Heart left ventricle (tissue), 16 donors: ENCODE results near the gene PDZD4. TPM values are rescaled to one million over a fixed set of nuclear protein-coding genes. Genes with fewer than 3 reads are reported as not detected.
A peak's percentile ranks its signal among the peaks of the same experiment; 100 is the strongest.

Source experiments
- ATAC-seq, 4 donors: fragments of 200-7000 bp; cut with Tn5 transposase; one replicate each; pipeline ENCODE4 v1.9.1; 2020 to 2022; ENCODE audit warnings: moderate library complexity in 4 of 4, mild to moderate bottlenecking in 3 of 4, moderate number of reproducible peaks in 1 of 4
- DNase-seq, 5 donors: peaks; one replicate each; pipeline ENCODE4 v3.0.0-alpha.2; 2020
- H3K27ac ChIP-seq, 12 donors: fragments of 200-600 bp; sonication (generic) in 4 of 12; one replicate each; pipeline versions ENCODE4 v1.5.0 to v1.8.0; 2016 to 2022; ENCODE audit warnings: mild to moderate bottlenecking in 2 of 12
- H3K27me3 ChIP-seq, 9 donors: fragments of 200-600 bp; sonication (generic) in 2 of 9; one replicate each; pipeline versions ENCODE4 v1.5.1 to v1.8.0; 2016 to 2022; ENCODE audit warnings: mild to moderate bottlenecking in 3 of 9
- H3K36me3 ChIP-seq, 9 donors: fragments of 200-600 bp; sonication (generic) in 2 of 9; one replicate each; pipeline versions ENCODE4 v1.5.0 to v1.8.0; 2018 to 2022; ENCODE audit warnings: mild to moderate bottlenecking in 2 of 9
- H3K4me1 ChIP-seq, 12 donors: fragments of 200-600 bp; sonication (generic) in 4 of 12; one replicate each; pipeline versions ENCODE4 v1.5.0 to v1.8.0; 2016 to 2022; ENCODE audit warnings: mild to moderate bottlenecking in 3 of 12
- H3K4me3 ChIP-seq, 12 donors: fragments of 200-600 bp; sonication (generic) in 4 of 12; one replicate each; pipeline versions ENCODE4 v1.5.0 to v1.8.0; 2017 to 2022; ENCODE audit warnings: mild to moderate bottlenecking in 9 of 12, moderate library complexity in 4 of 12
- H3K9me3 ChIP-seq, 12 donors: fragments of 200-600 bp; sonication (generic) in 4 of 12; one replicate each; pipeline versions ENCODE4 v1.5.0 to v1.8.0; 2016 to 2022; ENCODE audit warnings: mild to moderate bottlenecking in 1 of 12
- CTCF ChIP-seq, 12 donors: fragments of 200-600 bp; sonication (generic) in 4 of 12; IDR thresholded peaks; one replicate each; pipeline versions ENCODE4 v1.5.0 to v1.8.0; 2018 to 2022; ENCODE audit warnings: antibody characterized with exemption in 12 of 12, mild to moderate bottlenecking in 5 of 12
- POLR2A ChIP-seq, 2 donors: fragments of 450-650 bp; IDR thresholded peaks; one replicate each; pipeline ENCODE4 v1.6.1; 2017; ENCODE audit warnings: antibody characterized with exemption in 2 of 2, mild to moderate bottlenecking in 2 of 2, moderate library complexity in 2 of 2
- WGBS, 4 donors: extraction: QIAGEN DNeasy Blood & Tissue Kit in 2 of 4; methylation state at CpG; one replicate each; pipeline versions ENCODE4 v1.1.5 to v1.1.7; 2013 to 2018; 5-methylcytosine and 5-hydroxymethylcytosine counted together
- intact Hi-C, 10 donors: fragments of 100-400 bp; cut with DNase I; formaldehyde crosslinking; loops; one replicate each; pipeline versions ENCODE4 v1.11.1 to v1.14.2; 2022
- polyA plus RNA-seq, 2 donors: library from polyadenylated mRNA; stranded (reverse); fragments of 200-250 nt; gene quantifications; one replicate each; pipeline ENCODE4 v1.2.3, GENCODE V29; 2013
- total RNA-seq, 9 donors: library from RNA; depleted of rRNA in 2 of 9; stranded (reverse); fragments of >200 nt in 2 of 9; fragmentation: NEBNext Ultra II Directional in 3 of 9; extraction: Animal tissue kit (Norgen Biotek cat#: 25700) in 3 of 9; gene quantifications; one replicate each; pipeline versions ENCODE4 v1.1.0 to v1.2.4, GENCODE V29; 2016 to 2023
- donor health status: ischemic (EF 13 %, LVEDD 7.1; RV severe dilation, severe dysfunction).
- donor health status: healthy with polysubstance abuse.
- donor health status: DM: no; HTN: yes; CAD: no.
- donor health status: DM: no; HTN: no; CAD: no.
- donor health status: ischemic (EF 25% LVEDD 6.9; RV normal size, moderate dysfunction).
- donor health status: ischemic (EF 25% LVEDD 5.7; RV mildly dilated, moderate dysfunction).
- donor health status: healthy.
- donor health status: DM: yes; HTN: yes; CAD: no.
- donor health status: ischemic (EF 35%, LVEDD 5.7; RV mildly dilated, moderate dysfunction).
- donor health status: nonischemic (EF 11% LVEDD 7.7; RV severe dilation, severe dysfunction).
- donor health status: DM: yes; HTN: yes; CAD: no.
- donor health status: PGD.
- donor health status: ischemic (EF 29% LVEDD 5.4; RV normal size, mild dysfunction).
- donor health status: nonischemic (EF 23%, LVEDD 6.1; RV moderate dilation, normal function).

PDZD4 gene
- total and polyA plus RNA-seq, 11 donors, result 1.7 to 4.0 (median 2.4) TPM

- Histone ChIP-seq H3K9me3 (peaks cover 0 to 18% (median 0%) of the 10 kb centered on the region in 12 donors), H3K27me3 (no peaks in the 10 kb centered on the region), H3K4me3 (no peak overlapping the region), H3K4me1 (peaks cover 0 to 13% (median 8%) of the 10 kb centered on the region in 12 donors), H3K36me3 (peaks cover 0 to 25% (median 9%) of the 10 kb centered on the region in 9 donors), H3K27ac (peak overlapping the region in 4 of 12 donors; percentile 24 to 60 (median 54))
- TF ChIP-seq POLR2A (IDR thresholded peaks at IDR 0.05) (no peak), CTCF (IDR thresholded peaks at IDR 0.05) (no peak)
- 62 to 90% (median 71%) methylated on average over 9 to 16 of the region's 16 CpGs for WGBS, 4 donors
- intact Hi-C loops, result no loop called here
- DNase-seq, result peak in 1 of 5 donors; percentile 25
- ATAC-seq, result peak; percentile 29 to 76 (median 35)
These were observed 30.1 kb downstream of the PDZD4 start for GRCh38 chrX:153800177-153800722.

- Histone ChIP-seq H3K4me1 (peaks cover 0 to 14% (median 10%) of the 10 kb centered on the region in 12 donors), H3K27ac (no peak overlapping the region), H3K4me3 (no peak overlapping the region), H3K36me3 (peaks cover 0 to 25% (median 9%) of the 10 kb centered on the region in 9 donors), H3K9me3 (peaks cover 0 to 25% (median 0%) of the 10 kb centered on the region in 12 donors), H3K27me3 (no peaks in the 10 kb centered on the region)
- ATAC-seq (no peak), DNase-seq (no peak)
- TF ChIP-seq POLR2A (IDR thresholded peaks at IDR 0.05), result no peak
- no peak for TF ChIP-seq CTCF (IDR thresholded peaks at IDR 0.05)
- intact Hi-C loops, result loop anchor here in 2 of 10 donors (10.0 kb wide), 1 partner anchor 125 kb away; the partner anchor contains the start of gene ARHGAP4 (in 2 of the 2)
- WGBS, 4 donors, result 81 to 93% (median 87%) methylated on average over 5 of the region's 5 CpGs
These were observed 31.0 kb downstream of the PDZD4 start for GRCh38 chrX:153799326-153799725.

- Histone ChIP-seq H3K27ac (no peak overlapping the region), H3K27me3 (peaks cover 0 to 4% (median 0%) of the 10 kb centered on the region in 9 donors), H3K9me3 (peaks cover 0 to 36% (median 0%) of the 10 kb centered on the region in 12 donors), H3K4me1 (peaks cover 0 to 23% (median 15%) of the 10 kb centered on the region in 12 donors), H3K4me3 (no peak overlapping the region), H3K36me3 (peaks cover 0 to 25% (median 9%) of the 10 kb centered on the region in 9 donors)
- no peak for ATAC-seq
- WGBS, 4 donors, result 83 to 89% (median 86%) methylated on average over 13 to 15 of the region's 15 CpGs
- TF ChIP-seq POLR2A (IDR thresholded peaks at IDR 0.05) (no peak), CTCF (IDR thresholded peaks at IDR 0.05) (no peak)
- peak in 1 of 5 donors; percentile 22 for DNase-seq
- intact Hi-C loops, result loop anchor here in 2 of 10 donors (10.0 kb wide), 1 partner anchor 127 kb away; the partner anchor contains the start of gene ARHGAP4 (in 2 of the 2)
These were observed 32.8 kb downstream of the PDZD4 start for GRCh38 chrX:153797415-153798015.
